ENCODE measurements around the gene GPS1. TPM values are rescaled to one million over a fixed set of nuclear protein-coding genes. Genes with fewer than 3 reads are reported as not detected.

Gene GPS1
- total and polyA plus RNA-seq, 2 donors (not counting 1 experiment from before 2014, with no cell fraction given), result 80.5 to 124 TPM

GRCh38 chr17:82019690-82020571, 31.8 kb upstream of the GPS1 start:
- H4K20me1 ChIP-seq (ENCODE audit: control insufficient read depth, insufficient read depth, low read length, poor library complexity, severe bottlenecking), result peaks cover 25% of the 10 kb centered on the region
- H3K27ac ChIP-seq (ENCODE audit: low read length in 2 of 2), result no peak overlapping the region
- peaks cover 0 to 3% of the 10 kb centered on the region in 2 experiments for H3K36me3 ChIP-seq (replicated peaks in 1 of 2; ENCODE audit: control extremely low read depth in 1 of 2, control insufficient read depth in 1 of 2, extremely low read depth in 1 of 2, insufficient read depth in 2 of 2, low read length in 1 of 2)
- peaks cover 22% of the 10 kb centered on the region for H3K79me2 ChIP-seq (ENCODE audit: control insufficient read depth, insufficient read depth, low read length)
- H3K9me3 Mint-ChIP-seq (ENCODE audit: insufficient read depth), result no peaks in the 10 kb centered on the region
- WGBS (ENCODE audit: insufficient coverage), result 79% methylated on average over 26 of the region's 34 CpGs
- H3K9me3 ChIP-seq (ENCODE audit: control extremely low read depth in 1 of 3, control insufficient read depth in 2 of 3, insufficient read depth in 1 of 3, low read length in 2 of 3), result no peaks in the 10 kb centered on the region
- intact Hi-C loops (cut with micrococcal nuclease), result no loop called here
- H3K4me3 ChIP-seq (ENCODE audit: control extremely low read depth in 1 of 5, extremely low read depth in 1 of 5, insufficient read depth in 1 of 5, low read depth in 2 of 5, low read length in 4 of 5), result no peak overlapping the region
- no peak overlapping the region for H3K27ac Mint-ChIP-seq
- H3K4me1 Mint-ChIP-seq, result peaks cover 15% of the 10 kb centered on the region
- H3K27me3 Mint-ChIP-seq, result no peaks in the 10 kb centered on the region
- no peak overlapping the region for H2AFZ ChIP-seq (ENCODE audit: insufficient read depth, low read depth, low read length, poor library complexity, severe bottlenecking)
- TF ChIP-seq CTCF (IDR thresholded peaks at IDR 0.05) (peak; percentile 65), EZH2 (IDR thresholded peaks at IDR 0.05; ENCODE audit: borderline replicate concordance, insufficient read depth, low read depth, low read length, poor library complexity, severe bottlenecking) (no peak)
- H3K4me1 ChIP-seq (ENCODE audit: control insufficient read depth in 2 of 2, insufficient read depth in 2 of 2, low read length in 2 of 2), result peaks cover 14 to 33% of the 10 kb centered on the region in 2 donors
- no peak overlapping the region for H3K4me2 ChIP-seq (replicated peaks; ENCODE audit: low read depth, low read length, poor library complexity, severe bottlenecking)
- H3K27me3 ChIP-seq (replicated peaks in 1 of 4; ENCODE audit: control extremely low read depth in 1 of 4, control insufficient read depth in 3 of 4, insufficient read depth in 4 of 4, low read length in 3 of 4), result peaks cover 0 to 6% (median 0%) of the 10 kb centered on the region in 4 experiments
- peak overlapping the region; percentile 23 for H3K4me3 Mint-ChIP-seq
- no peak for ATAC-seq (ENCODE audit: low read depth)
- POLR2A ChIA-PET, result interaction anchor here (0.7 kb wide), 1 partner anchor 36 kb away, joined by 8 read pairs; no protein-coding TSS in a partner anchor
- DNase-seq, result peak; percentile 68
- CTCF ChIA-PET, result interaction anchor here (0.6 to 7.2 kb wide), 12 partner anchors 10 to 281 kb away, joined by 3 to 91 read pairs (median 4); partner anchors contain the start of genes ASPSCR1, DCXR and MAFG
- no peak overlapping the region for H3K9ac ChIP-seq (ENCODE audit: low read length)
